Stimulated activated CD4-positive, alpha-beta T cell treated with anti-CD3 and anti-CD28 coated beads, TNF-alpha, amount 100 ng/mL, for 4 hours (primary cell): ENCODE data around the gene PDZD11.
"Not testable (repeated sequence)": the region's sequence is repeated elsewhere in the genome, so short reads cannot be mapped to it uniquely, and the experiment has no call there.

Source experiments
- DNase-seq, 3 experiments: peaks; one replicate each; pipeline ENCODE4 v3.0.0-alpha.2; 2020; ENCODE audit warnings: low read depth in 3 of 3

PDZD11 gene

GRCh38 chrX:70289793-70290770 is at the start of gene PDZD11, which contains the start of gene KIF4A:
Gene PDZD11, minus strand, starts transcription at chrX:70289927. Its CDS starts 586 bp downstream, at chrX:70289341.
Gene KIF4A, plus strand, starts transcription at chrX:70290104. Its CDS starts 355 bp downstream, at chrX:70290459.
- DNase-seq = peak; percentile 31 to 49 (median 48)

- DNase-seq = no peak
These were observed 48.6 kb upstream of the PDZD11 start for GRCh38 chrX:70338290-70338689.

- no peak for DNase-seq
These were observed 47.0 kb upstream of the PDZD11 start for GRCh38 chrX:70336767-70337166.

GRCh38 chrX:70332600-70332999 is 42.9 kb upstream of the PDZD11 start:
- DNase-seq = no peak

GRCh38 chrX:70331161-70331560 is 41.4 kb upstream of the PDZD11 start:
- DNase-seq = no peak

- no peak for DNase-seq
These were observed 34.6 kb upstream of the PDZD11 start for GRCh38 chrX:70324326-70324725.

- DNase-seq = not testable (repeated sequence)
These were observed 33.9 kb upstream of the PDZD11 start for GRCh38 chrX:70323628-70324027.

- no peak for DNase-seq
These were observed 33.1 kb upstream of the PDZD11 start for GRCh38 chrX:70322784-70323183.

GRCh38 chrX:70313503-70313902 is 23.8 kb upstream of the PDZD11 start:
- DNase-seq = no peak

GRCh38 chrX:70301716-70302115 is 12.0 kb upstream of the PDZD11 start:
- DNase-seq = no peak

GRCh38 chrX:70293621-70294020 is 3.9 kb upstream of the PDZD11 start:
- DNase-seq = no peak

GRCh38 chrX:70292788-70293187 is 3.1 kb upstream of the PDZD11 start:
- DNase-seq = no peak

GRCh38 chrX:70289168-70289792 is 447 bp downstream of the PDZD11 start:
- no peak for DNase-seq

GRCh38 chrX:70281951-70282350 is 7.8 kb downstream of the PDZD11 start, which contains the start of gene RAB41:
Gene RAB41, plus strand, starts transcription at chrX:70282172. Its CDS starts 46 bp downstream, at chrX:70282218.
- no peak for DNase-seq

GRCh38 chrX:70280573-70280972 is 9.2 kb downstream of the PDZD11 start:
- DNase-seq = no peak

GRCh38 chrX:70279081-70279480 is 10.6 kb downstream of the PDZD11 start:
- DNase-seq = no peak

- not testable (repeated sequence) for DNase-seq
These were observed 15.7 kb downstream of the PDZD11 start for GRCh38 chrX:70274029-70274428.

GRCh38 chrX:70268034-70268433 is 21.7 kb downstream of the PDZD11 start, which contains the start of gene ARR3:
Gene ARR3, plus strand, starts transcription at chrX:70268334. Its CDS starts 1,052 bp downstream, at chrX:70269386.
- DNase-seq = no peak

GRCh38 chrX:70264784-70265183 is 24.9 kb downstream of the PDZD11 start:
- DNase-seq = no peak

GRCh38 chrX:70262952-70263567 is 26.7 kb downstream of the PDZD11 start:
- no peak for DNase-seq

- no peak for DNase-seq
These were observed 29.6 kb downstream of the PDZD11 start, which contains the start of gene P2RY4 for GRCh38 chrX:70260104-70260503. Gene P2RY4, minus strand, starts transcription at chrX:70260204. Its CDS starts 580 bp downstream, at chrX:70259624.
